ENCODE data around the gene GRK4. TPM values are rescaled to one million over a fixed set of nuclear protein-coding genes. Genes with fewer than 3 reads are reported as not detected.

The GRK4 gene
- total and polyA plus RNA-seq, 10 of the 15 experiments (the other 5 are each of a cell fraction or from before 2014, with no cell fraction given): 1.1 to 4.0 (median 2.5) TPM

- no peak overlapping the region for H3K4me3 ChIP-seq
- 92% methylated on average over 18 of the region's 20 CpGs for WGBS (ENCODE audit: insufficient coverage, insufficient replicate concordance, low lambda C conversion rate, missing lambda C conversion rate)
- CTCF ChIA-PET: interaction anchor here (0.6 to 2.1 kb wide), 2 partner anchors 10 to 248 kb away, joined by 3 to 10 read pairs; no protein-coding TSS in a partner anchor
- TF ChIP-seq BCLAF1 (IDR thresholded peaks at IDR 0.05) (no peak), FOXK2 (IDR thresholded peaks at IDR 0.05) (no peak), CUX1 (IDR thresholded peaks at IDR 0.05; ENCODE audit: insufficient replicate concordance, low read depth, low read length) (no peak), EP300 (IDR thresholded peaks at IDR 0.05; ENCODE audit: borderline replicate concordance in 1 of 2, control insufficient read depth in 1 of 2, low read depth in 2 of 2, low read length in 2 of 2) (no peak), CTCF (IDR thresholded peaks at IDR 0.05 in 2 of 3, conservative IDR thresholded peaks at IDR 0.05 in 1 of 3; ENCODE audit: control insufficient read depth in 2 of 3, extremely low read depth in 1 of 3, insufficient read depth in 1 of 3, low read depth in 3 of 3, low read length in 3 of 3) (no peak), ZZZ3 (IDR thresholded peaks at IDR 0.05; ENCODE audit: control insufficient read depth, insufficient read length, low read depth) (no peak), RCOR1 (conservative IDR thresholded peaks at IDR 0.05; ENCODE audit: low read depth, low read length) (no peak), MYC (IDR thresholded peaks at IDR 0.05; ENCODE audit: insufficient read depth, insufficient read length, insufficient replicate concordance, low read length, severe bottlenecking) (no peak), TARDBP (IDR thresholded peaks at IDR 0.05; ENCODE audit: borderline replicate concordance) (no peak), TCF3 (IDR thresholded peaks at IDR 0.05; ENCODE audit: borderline replicate concordance, insufficient read depth, low read depth, low read length) (no peak), SUZ12 (IDR thresholded peaks at IDR 0.05; ENCODE audit: unreplicated experiment) (no peak), RUNX3 (IDR thresholded peaks at IDR 0.05; ENCODE audit: low read length) (no peak)
Measured at GRCh38 chr4:2943364-2944090, 19.8 kb upstream of the GRK4 start.

More at GRCh38 chr4:2943364-2944090, 19.8 kb upstream of the GRK4 start:
- Histone ChIP-seq H3K9me3 (replicated peaks; ENCODE audit: control insufficient read depth, insufficient read depth, low read length) (no peaks in the 10 kb centered on the region; the same call in 2 of the 3 replicates), H3K27me3 (replicated peaks in 1 of 2; ENCODE audit: control insufficient read depth in 2 of 2, insufficient read depth in 2 of 2, low read length in 1 of 2) (no peaks in the 10 kb centered on the region), H3K4me2 (ENCODE audit: control insufficient read depth, insufficient read depth) (no peak overlapping the region), H4K20me1 (ENCODE audit: control insufficient read depth, insufficient read depth) (no peaks in the 10 kb centered on the region), H3K9ac (ENCODE audit: control insufficient read depth, insufficient read depth, low read length) (no peak overlapping the region), H3K4me1 (ENCODE audit: control insufficient read depth, insufficient read depth, low read length) (no peaks in the 10 kb centered on the region; the same call in none of the 2 replicates), H3K27ac (ENCODE audit: control insufficient read depth, insufficient read depth) (no peak overlapping the region), H2AFZ (ENCODE audit: control insufficient read depth, low read depth, low read length) (no peak overlapping the region), H3K79me2 (ENCODE audit: control insufficient read depth, insufficient read depth, low read length) (no peaks in the 10 kb centered on the region), H3K36me3 (ENCODE audit: control insufficient read depth in 2 of 2, insufficient read depth in 2 of 2, low read length in 1 of 2) (peaks cover 59 to 72% of the 10 kb centered on the region in 2 experiments)
- ChIA-PET SMC1A (ENCODE audit: uncharacterized antibody, unreplicated experiment) (interaction anchor here (1.9 kb wide), 1 partner anchor 8 kb away, joined by 6 read pairs; no protein-coding TSS in a partner anchor), RAD21 (ENCODE audit: unreplicated experiment) (no interaction called here), POLR2A (no interaction called here)
- in situ Hi-C loops (cut with MboI) (loop anchor here (25.0 kb wide), 1 partner anchor 181 kb away; the partner anchor contains the start of gene TNIP2), intact Hi-C loops (cut with micrococcal nuclease; ENCODE audit: unreplicated experiment) (no loop called here)
- no TSS peak for BruUV-seq (replicated peaks)
- no peak for DNase-seq (ENCODE audit: low read depth, low spot score)
- ATAC-seq: no peak
- FAIRE-seq: no peak
